ENCODE results near the gene GSN. TPM values are rescaled to one million over a fixed set of nuclear protein-coding genes. Genes with fewer than 3 reads are reported as not detected.

The GSN gene
- total RNA-seq, 1 experiment from 2014 or later, result 68.3 TPM

GRCh38 chr9:121279776-121280388 is 11.9 kb downstream of the GSN start:
- Mint-ChIP-seq H3K4me3 (ENCODE audit: low read depth, unreplicated experiment) (no peak overlapping the region), H3K4me1 (ENCODE audit: low read depth, unreplicated experiment) (peaks cover 74% of the 10 kb centered on the region), H3K27me3 (ENCODE audit: unreplicated experiment) (no peaks in the 10 kb centered on the region), H3K9me3 (ENCODE audit: low read depth, unreplicated experiment) (no peaks in the 10 kb centered on the region), H3K36me3 (ENCODE audit: insufficient read depth, unreplicated experiment) (peaks cover 34% of the 10 kb centered on the region), H3K27ac (ENCODE audit: unreplicated experiment) (peak overlapping the region; percentile 42)
- CTCF ChIA-PET, result no interaction called here
- no peak for TF ChIP-seq CTCF (IDR thresholded peaks at IDR 0.05; ENCODE audit: unreplicated experiment)
- BruUV-seq (replicated peaks), result no TSS peak
- intact Hi-C loops (cut with micrococcal nuclease; ENCODE audit: unreplicated experiment), result no loop called here
- no peak for DNase-seq

- no TSS peak for BruUV-seq (replicated peaks)
- Mint-ChIP-seq H3K4me3 (ENCODE audit: low read depth, unreplicated experiment) (peak overlapping the region; percentile 38), H3K9me3 (ENCODE audit: low read depth, unreplicated experiment) (no peaks in the 10 kb centered on the region), H3K36me3 (ENCODE audit: insufficient read depth, unreplicated experiment) (peaks cover 39% of the 10 kb centered on the region), H3K27me3 (ENCODE audit: unreplicated experiment) (no peaks in the 10 kb centered on the region), H3K4me1 (ENCODE audit: low read depth, unreplicated experiment) (peaks cover 79% of the 10 kb centered on the region), H3K27ac (ENCODE audit: unreplicated experiment) (peak overlapping the region; percentile 98)
- CTCF ChIA-PET, result interaction anchor here (1.3 kb wide), 1 partner anchor 39 kb away, joined by 5 read pairs; no protein-coding TSS in a partner anchor
- no peak for DNase-seq
- intact Hi-C loops (cut with micrococcal nuclease; ENCODE audit: unreplicated experiment), result no loop called here
- no peak for TF ChIP-seq CTCF (IDR thresholded peaks at IDR 0.05; ENCODE audit: unreplicated experiment)
Measured at GRCh38 chr9:121280715-121281613, 13.0 kb downstream of the GSN start.

GRCh38 chr9:121281614-121282276 is 13.8 kb downstream of the GSN start:
- BruUV-seq (replicated peaks), result no TSS peak
- intact Hi-C loops (cut with micrococcal nuclease; ENCODE audit: unreplicated experiment), result no loop called here
- DNase-seq, result peak; percentile 92
- Mint-ChIP-seq H3K9me3 (ENCODE audit: low read depth, unreplicated experiment) (no peaks in the 10 kb centered on the region), H3K36me3 (ENCODE audit: insufficient read depth, unreplicated experiment) (peaks cover 47% of the 10 kb centered on the region), H3K27me3 (ENCODE audit: unreplicated experiment) (no peaks in the 10 kb centered on the region), H3K27ac (ENCODE audit: unreplicated experiment) (peak overlapping the region; percentile 98), H3K4me1 (ENCODE audit: low read depth, unreplicated experiment) (peaks cover 87% of the 10 kb centered on the region), H3K4me3 (ENCODE audit: low read depth, unreplicated experiment) (peak overlapping the region; percentile 38)
- TF ChIP-seq CTCF (IDR thresholded peaks at IDR 0.05; ENCODE audit: unreplicated experiment), result no peak
- CTCF ChIA-PET, result interaction anchor here (1.3 kb wide), 1 partner anchor 38 kb away, joined by 5 read pairs; no protein-coding TSS in a partner anchor

- CTCF ChIA-PET, result no interaction called here
- no TSS peak for BruUV-seq (replicated peaks)
- Mint-ChIP-seq H3K4me1 (ENCODE audit: low read depth, unreplicated experiment) (peaks cover 84% of the 10 kb centered on the region), H3K4me3 (ENCODE audit: low read depth, unreplicated experiment) (peak overlapping the region; percentile 38), H3K9me3 (ENCODE audit: low read depth, unreplicated experiment) (no peaks in the 10 kb centered on the region), H3K27me3 (ENCODE audit: unreplicated experiment) (no peaks in the 10 kb centered on the region), H3K27ac (ENCODE audit: unreplicated experiment) (peak overlapping the region; percentile 98), H3K36me3 (ENCODE audit: insufficient read depth, unreplicated experiment) (peaks cover 54% of the 10 kb centered on the region)
- no peak for TF ChIP-seq CTCF (IDR thresholded peaks at IDR 0.05; ENCODE audit: unreplicated experiment)
- intact Hi-C loops (cut with micrococcal nuclease; ENCODE audit: unreplicated experiment), result no loop called here
- no peak for DNase-seq
Measured at GRCh38 chr9:121282277-121283079, 14.5 kb downstream of the GSN start.
